PC-9 (cell line): ENCODE measurements around the gene WDR7. TPM values are rescaled to one million over a fixed set of nuclear protein-coding genes. Genes with fewer than 3 reads are reported as not detected.

Experiments used
- BruUV-seq: library from RNA; stranded (reverse); fragments of 400-500 nt; replicated peaks from 2 replicates; lab custom pipeline; 2021; lab: Mats Ljungman, UMichigan
- CTCF ChIA-PET: fragments of 300-600 bp; sonication (Branson Sonifier 250); formaldehyde crosslinking; loops from one replicate; lab custom pipeline; 2022; ENCODE audit warnings: antibody characterized with exemption; lab: Charles Lee
- POLR2A ChIA-PET: fragments of 300-600 bp; sonication (Branson Sonifier 250); formaldehyde crosslinking; loops from one replicate; lab custom pipeline; 2022; ENCODE audit warnings: antibody characterized with exemption; ENCODE audit not compliant: unreplicated experiment; lab: Charles Lee
- DNase-seq, 2 experiments: peaks; one replicate each; pipeline versions ENCODE4 v3.0.0 to v3.0.0-alpha.2; 2015 to 2022; ENCODE audit warnings: mixed read lengths in 1 of 2
- H2AFZ ChIP-seq: fragments of 200-600 bp; sonication (generic); 2 replicates; pipeline ENCODE4 v1.8.1; 2017; ENCODE audit warnings: antibody characterized with exemption
- H3F3A ChIP-seq: fragments of 200-600 bp; sonication (generic); 2 replicates; pipeline ENCODE4 v1.8.1; 2017; ENCODE audit warnings: antibody characterized with exemption, mild to moderate bottlenecking, low read depth; ENCODE audit not compliant: insufficient read depth
- H3K27ac ChIP-seq: fragments of 200-600 bp; sonication (generic); 2 replicates; pipeline ENCODE4 v1.6.1; 2016; ENCODE audit warnings: mixed run types
- H3K27me3 ChIP-seq: fragments of 200-600 bp; sonication (generic); 2 replicates; pipeline ENCODE4 v1.6.1; 2016; ENCODE audit warnings: low read depth, mixed run types; ENCODE audit not compliant: insufficient read depth
- H3K36me3 ChIP-seq: fragments of 200-600 bp; sonication (generic); 2 replicates; pipeline ENCODE4 v1.6.1; 2016; ENCODE audit warnings: low read depth, mixed run types
- H3K4me1 ChIP-seq: fragments of 200-600 bp; sonication (generic); replicated peaks from 2 replicates; pipeline ENCODE4 v1.6.1; 2016; ENCODE audit warnings: mixed run types; ENCODE audit not compliant: insufficient read depth
- H3K4me2 ChIP-seq: fragments of 200-600 bp; sonication (generic); 2 replicates; pipeline ENCODE4 v1.6.1; 2017; ENCODE audit warnings: mixed run types
- H3K4me3 ChIP-seq: fragments of 200-600 bp; sonication (generic); 2 replicates; pipeline ENCODE4 v1.6.1; 2016; ENCODE audit warnings: mixed run types
- H3K79me2 ChIP-seq: fragments of 200-600 bp; sonication (generic); 2 replicates; pipeline ENCODE4 v1.6.1; 2017; ENCODE audit warnings: low read depth, mixed run types
- H3K9me2 ChIP-seq: fragments of 200-600 bp; sonication (generic); 2 replicates; pipeline ENCODE4 v1.8.1; 2017; ENCODE audit warnings: mild to moderate bottlenecking; ENCODE audit not compliant: insufficient read depth
- H3K9me3 ChIP-seq: fragments of 200-600 bp; sonication (generic); 2 replicates; pipeline ENCODE4 v1.8.1; 2016; ENCODE audit warnings: low read depth; ENCODE audit not compliant: insufficient read depth
- H4K20me1 ChIP-seq: fragments of 200-600 bp; sonication (generic); 2 replicates; pipeline ENCODE4 v1.8.1; 2017; ENCODE audit not compliant: insufficient read depth
- EZH2 ChIP-seq: fragments of 200-600 bp; sonication (generic); IDR thresholded peaks from 2 replicates; pipeline ENCODE4 v1.8.0; 2017; ENCODE audit warnings: antibody characterized with exemption, low read depth
- intact Hi-C: fragments of 100-400 bp; cut with micrococcal nuclease; formaldehyde crosslinking; loops from one replicate; pipeline ENCODE4 v1.10.0; 2022; ENCODE audit not compliant: unreplicated experiment
- total RNA-seq: library from RNA; stranded (reverse); gene quantifications from 2 replicates; pipeline ENCODE4 v1.2.3, GENCODE V29; 2021
- TF ChIP-seq, protein P1 (sequence below): fragments of 200-600 bp; sonication (generic); conservative IDR thresholded peaks from 2 replicates; pipeline ENCODE4 v1.6.1; 2017; ENCODE audit warnings: mixed run types, antibody characterized with exemption, mild to moderate bottlenecking, moderate library complexity

WDR7 gene
- total RNA-seq, 1 experiment from 2014 or later = 7.7 TPM

DNA sequence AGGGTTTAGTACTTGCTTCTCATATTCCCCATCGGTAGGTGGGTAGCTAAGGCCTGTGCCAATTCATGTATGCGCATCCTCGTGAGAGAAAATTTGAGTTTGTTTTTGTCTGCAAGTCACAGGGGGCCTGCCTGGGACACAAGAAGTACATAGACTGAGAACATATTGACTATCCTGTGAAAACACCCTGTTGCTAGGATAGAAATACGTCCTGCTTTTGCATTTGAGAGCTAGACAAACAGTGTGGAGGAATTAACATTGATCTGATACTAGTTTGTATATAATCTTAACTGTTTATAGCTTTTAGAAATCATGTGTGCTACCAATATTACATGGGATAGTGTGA, 10.9 kb downstream of the WDR7 start:
- no peaks in the 10 kb centered on the region for H3K9me3 ChIP-seq
- no peak overlapping the region for H3K4me3 ChIP-seq
- intact Hi-C loops = no loop called here
- no peaks in the 10 kb centered on the region for H3K36me3 ChIP-seq
- H3K27ac ChIP-seq = no peak overlapping the region
- no peaks in the 10 kb centered on the region for H3K79me2 ChIP-seq
- H3K4me2 ChIP-seq = no peak overlapping the region
- BruUV-seq = no TSS peak
- ChIA-PET POLR2A (no interaction called here), CTCF (no interaction called here)
- no peak for DNase-seq
- TF ChIP-seq, protein P1, sequence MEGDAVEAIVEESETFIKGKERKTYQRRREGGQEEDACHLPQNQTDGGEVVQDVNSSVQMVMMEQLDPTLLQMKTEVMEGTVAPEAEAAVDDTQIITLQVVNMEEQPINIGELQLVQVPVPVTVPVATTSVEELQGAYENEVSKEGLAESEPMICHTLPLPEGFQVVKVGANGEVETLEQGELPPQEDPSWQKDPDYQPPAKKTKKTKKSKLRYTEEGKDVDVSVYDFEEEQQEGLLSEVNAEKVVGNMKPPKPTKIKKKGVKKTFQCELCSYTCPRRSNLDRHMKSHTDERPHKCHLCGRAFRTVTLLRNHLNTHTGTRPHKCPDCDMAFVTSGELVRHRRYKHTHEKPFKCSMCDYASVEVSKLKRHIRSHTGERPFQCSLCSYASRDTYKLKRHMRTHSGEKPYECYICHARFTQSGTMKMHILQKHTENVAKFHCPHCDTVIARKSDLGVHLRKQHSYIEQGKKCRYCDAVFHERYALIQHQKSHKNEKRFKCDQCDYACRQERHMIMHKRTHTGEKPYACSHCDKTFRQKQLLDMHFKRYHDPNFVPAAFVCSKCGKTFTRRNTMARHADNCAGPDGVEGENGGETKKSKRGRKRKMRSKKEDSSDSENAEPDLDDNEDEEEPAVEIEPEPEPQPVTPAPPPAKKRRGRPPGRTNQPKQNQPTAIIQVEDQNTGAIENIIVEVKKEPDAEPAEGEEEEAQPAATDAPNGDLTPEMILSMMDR = no peak
- TF ChIP-seq EZH2 = no peak
- no peak overlapping the region for H2AFZ ChIP-seq
- H3K27me3 ChIP-seq = no peaks in the 10 kb centered on the region
- H3F3A ChIP-seq = no peaks in the 10 kb centered on the region
- no peaks in the 10 kb centered on the region for H4K20me1 ChIP-seq
- no peaks in the 10 kb centered on the region for H3K4me1 ChIP-seq
- no peaks in the 10 kb centered on the region; the same call in 1 of the 2 replicates for H3K9me2 ChIP-seq

DNA sequence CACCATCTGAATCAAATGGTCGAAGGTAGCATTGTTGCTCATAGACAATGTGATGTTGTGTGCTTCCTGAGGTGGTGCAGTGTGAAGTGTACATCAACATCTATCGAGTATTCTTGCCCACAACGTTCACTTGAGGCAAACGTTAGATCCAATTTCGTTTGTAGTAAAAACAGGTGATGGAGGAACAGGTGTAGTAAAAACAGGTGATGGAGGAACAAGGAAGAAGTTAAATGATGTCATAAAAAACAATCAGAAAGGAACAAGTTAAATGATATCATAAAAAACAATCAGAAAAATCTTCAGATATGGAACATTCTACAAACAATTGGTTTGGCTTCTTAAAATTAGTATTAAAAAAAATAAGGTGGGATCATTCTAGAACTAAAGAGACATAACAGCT, 11.3 kb downstream of the WDR7 start:
- no peaks in the 10 kb centered on the region for H3K4me1 ChIP-seq
- no peaks in the 10 kb centered on the region for H3K79me2 ChIP-seq
- intact Hi-C loops = no loop called here
- DNase-seq = no peak
- no peak overlapping the region for H3K4me3 ChIP-seq
- no peak overlapping the region for H3K27ac ChIP-seq
- TF ChIP-seq, protein P1 = no peak
- no peak for TF ChIP-seq EZH2
- ChIA-PET CTCF (no interaction called here), POLR2A (no interaction called here)
- no peaks in the 10 kb centered on the region; the same call in 1 of the 2 replicates for H3K9me2 ChIP-seq
- no TSS peak for BruUV-seq
- no peaks in the 10 kb centered on the region for H3K27me3 ChIP-seq
- H4K20me1 ChIP-seq = no peaks in the 10 kb centered on the region
- H3F3A ChIP-seq = no peaks in the 10 kb centered on the region
- no peaks in the 10 kb centered on the region for H3K36me3 ChIP-seq
- no peak overlapping the region for H3K4me2 ChIP-seq
- H3K9me3 ChIP-seq = no peaks in the 10 kb centered on the region
- H2AFZ ChIP-seq = no peak overlapping the region

DNA sequence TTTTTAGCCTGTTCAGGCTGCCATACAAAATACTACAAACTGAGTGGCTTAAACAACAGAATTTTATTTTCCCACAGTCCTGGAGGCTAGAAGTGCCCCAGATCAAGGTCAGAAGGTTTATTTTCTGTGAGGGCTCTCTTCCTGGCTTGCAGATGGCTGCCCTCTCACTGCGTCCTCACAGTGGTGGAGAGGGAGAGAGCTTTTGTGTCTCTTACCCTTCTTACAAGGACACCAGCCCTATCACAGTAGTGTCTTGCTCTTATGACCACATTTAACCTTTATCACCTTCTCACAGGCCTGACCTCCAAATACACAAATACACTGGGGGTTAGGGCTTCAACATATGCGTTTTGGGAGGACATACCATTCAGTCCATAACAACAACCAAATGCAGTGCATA, 11.7 kb downstream of the WDR7 start:
- Histone ChIP-seq H2AFZ (no peak overlapping the region), H3K4me1 (no peaks in the 10 kb centered on the region), H3K79me2 (no peaks in the 10 kb centered on the region), H3K36me3 (no peaks in the 10 kb centered on the region), H3K9me2 (no peaks in the 10 kb centered on the region; the same call in 1 of the 2 replicates), H3K4me3 (no peak overlapping the region), H3K27me3 (no peaks in the 10 kb centered on the region), H3F3A (no peaks in the 10 kb centered on the region), H3K9me3 (no peaks in the 10 kb centered on the region), H4K20me1 (no peaks in the 10 kb centered on the region), H3K27ac (no peak overlapping the region), H3K4me2 (no peak overlapping the region)
- no peak for TF ChIP-seq EZH2
- TF ChIP-seq, protein P1 = no peak
- ChIA-PET CTCF (no interaction called here), POLR2A (no interaction called here)
- no TSS peak for BruUV-seq
- DNase-seq = no peak
- intact Hi-C loops = no loop called here
